ENCODE results near the gene AGMAT. TPM values are rescaled to one million over a fixed set of nuclear protein-coding genes. Genes with fewer than 3 reads are reported as not detected.

Gene AGMAT
- total and polyA plus RNA-seq, 9 of the 15 experiments (the other 6 are each of a cell fraction or from before 2014, with no cell fraction given) = not detected

DNA sequence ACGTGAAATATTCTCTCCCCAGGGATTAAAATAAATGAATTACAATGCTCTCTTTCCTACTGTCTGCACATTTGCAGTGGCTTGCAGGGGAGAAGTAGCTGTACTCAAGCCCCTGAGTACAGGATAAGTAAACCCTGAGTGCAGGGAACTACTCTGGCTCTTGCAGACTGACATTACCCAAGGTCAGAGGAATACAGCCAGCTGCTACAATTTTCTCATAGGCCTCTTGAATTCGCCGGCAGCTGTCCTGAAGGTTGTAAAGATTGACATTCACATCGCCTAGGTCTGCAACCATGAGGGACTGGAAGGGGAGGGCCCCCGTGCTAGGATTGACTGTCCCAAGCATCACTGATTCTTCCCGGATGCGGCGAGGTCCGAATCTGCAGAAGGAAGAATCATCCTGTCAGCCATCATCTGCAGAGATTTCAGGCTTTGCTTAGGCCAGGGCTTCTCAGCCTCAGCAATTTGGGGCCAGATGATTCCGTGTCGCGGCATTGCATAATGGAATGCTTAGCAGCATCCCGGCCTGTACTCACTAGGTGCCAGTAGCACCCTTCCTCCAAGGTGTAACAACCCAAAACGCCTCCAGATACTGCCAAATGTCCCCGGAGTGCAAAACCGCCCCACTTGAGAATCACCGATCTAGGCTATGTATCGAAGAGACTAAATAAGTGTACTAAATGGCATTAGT, 1.7 kb downstream of the AGMAT start:
- no peak overlapping the region for H3K9ac ChIP-seq (ENCODE audit: insufficient read depth in 1 of 2, low read depth in 2 of 2, low read length in 2 of 2)
- no peaks in the 10 kb centered on the region for H3K9me1 ChIP-seq (ENCODE audit: control insufficient read depth, insufficient read depth, low read length)
- in situ Hi-C loops (cut with MboI) (no loop called here), intact Hi-C loops (cut with micrococcal nuclease) (no loop called here)
- no peak overlapping the region for H3K4me3 ChIP-seq
- ATAC-seq (no peak), DNase-seq (ENCODE audit: extremely low read depth in 1 of 4, low spot score in 3 of 4) (no peak), FAIRE-seq (no peak)
- peaks cover 0 to 13% of the 10 kb centered on the region in 2 experiments; a peak in 2 of 5 replicates for H3K4me1 ChIP-seq (replicated peaks in 1 of 2; ENCODE audit: control insufficient read depth in 2 of 2, insufficient read depth in 2 of 2, low read length in 2 of 2)
- no TSS peak for BruUV-seq (replicated peaks)
- no peak overlapping the region for H2AFZ ChIP-seq (ENCODE audit: low read depth, low read length)
- H3K36me3 ChIP-seq (ENCODE audit: control insufficient read depth, insufficient read depth, low read length) = no peaks in the 10 kb centered on the region
- no peaks in the 10 kb centered on the region for H3K27me3 ChIP-seq (ENCODE audit: control insufficient read depth in 2 of 2, insufficient read depth in 2 of 2, low read length in 2 of 2)
- CTCF ChIA-PET (ENCODE audit: low intra/inter-chr PET ratio) = no interaction called here
- H4K20me1 ChIP-seq (replicated peaks; ENCODE audit: control insufficient read depth, insufficient read depth, low read length) = no peaks in the 10 kb centered on the region
- H3K27ac ChIP-seq (ENCODE audit: extremely low read depth, low read depth, low read length) = no peak overlapping the region
- 44% methylated on average over 18 of the region's 18 CpGs for WGBS (ENCODE audit: insufficient coverage, low coverage, missing lambda C conversion rate)
- no peak overlapping the region for H3K4me2 ChIP-seq (ENCODE audit: insufficient read depth, low read length)
- H3K9me3 ChIP-seq (replicated peaks; ENCODE audit: control insufficient read depth, insufficient read depth, low read depth, low read length) = 0 out of 2 replicates have a peak, but pooled peaks cover under 1% of the 10 kb centered on the region
- no peaks in the 10 kb centered on the region for H3K79me2 ChIP-seq (ENCODE audit: control insufficient read depth, insufficient read depth, low read length)
- no peak for TF ChIP-seq RFX5 (IDR thresholded peaks at IDR 0.05; ENCODE audit: low read depth, low read length)
- no peak for TF ChIP-seq ZC3H8 (IDR thresholded peaks at IDR 0.05)
- no peak for TF ChIP-seq MTA2 (IDR thresholded peaks at IDR 0.05; ENCODE audit: low read depth)
- TF ChIP-seq, protein P1, sequence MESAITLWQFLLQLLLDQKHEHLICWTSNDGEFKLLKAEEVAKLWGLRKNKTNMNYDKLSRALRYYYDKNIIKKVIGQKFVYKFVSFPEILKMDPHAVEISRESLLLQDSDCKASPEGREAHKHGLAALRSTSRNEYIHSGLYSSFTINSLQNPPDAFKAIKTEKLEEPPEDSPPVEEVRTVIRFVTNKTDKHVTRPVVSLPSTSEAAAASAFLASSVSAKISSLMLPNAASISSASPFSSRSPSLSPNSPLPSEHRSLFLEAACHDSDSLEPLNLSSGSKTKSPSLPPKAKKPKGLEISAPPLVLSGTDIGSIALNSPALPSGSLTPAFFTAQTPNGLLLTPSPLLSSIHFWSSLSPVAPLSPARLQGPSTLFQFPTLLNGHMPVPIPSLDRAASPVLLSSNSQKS (CRISPR knock-in tag; IDR thresholded peaks at IDR 0.05) = no peak
- no peak for TF ChIP-seq MTF1 (CRISPR knock-in tag; IDR thresholded peaks at IDR 0.05; ENCODE audit: borderline replicate concordance)
- no peak for TF ChIP-seq DIDO1 (tag; IDR thresholded peaks at IDR 0.05; ENCODE audit: low read depth)
- TF ChIP-seq HMGN3 (IDR thresholded peaks at IDR 0.05; ENCODE audit: borderline replicate concordance, extremely low read depth, insufficient read length, low read depth, low read length) = no peak
- TF ChIP-seq TARDBP (IDR thresholded peaks at IDR 0.05) = no peak
- TF ChIP-seq KLF1 (tag; IDR thresholded peaks at IDR 0.05) = no peak
- no peak for TF ChIP-seq ELF1 (tag; IDR thresholded peaks at IDR 0.05)
- no peak for TF ChIP-seq ZNF589 (CRISPR knock-in tag; IDR thresholded peaks at IDR 0.05; ENCODE audit: low read depth)
- TF ChIP-seq ZNF57 (CRISPR knock-in tag; IDR thresholded peaks at IDR 0.05) = no peak
- TF ChIP-seq, protein P2, sequence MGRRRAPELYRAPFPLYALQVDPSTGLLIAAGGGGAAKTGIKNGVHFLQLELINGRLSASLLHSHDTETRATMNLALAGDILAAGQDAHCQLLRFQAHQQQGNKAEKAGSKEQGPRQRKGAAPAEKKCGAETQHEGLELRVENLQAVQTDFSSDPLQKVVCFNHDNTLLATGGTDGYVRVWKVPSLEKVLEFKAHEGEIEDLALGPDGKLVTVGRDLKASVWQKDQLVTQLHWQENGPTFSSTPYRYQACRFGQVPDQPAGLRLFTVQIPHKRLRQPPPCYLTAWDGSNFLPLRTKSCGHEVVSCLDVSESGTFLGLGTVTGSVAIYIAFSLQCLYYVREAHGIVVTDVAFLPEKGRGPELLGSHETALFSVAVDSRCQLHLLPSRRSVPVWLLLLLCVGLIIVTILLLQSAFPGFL (CRISPR knock-in tag; IDR thresholded peaks at IDR 0.05) = no peak
- TF ChIP-seq CEBPB (tag; IDR thresholded peaks at IDR 0.05) = no peak
- no peak for TF ChIP-seq CCNT2 (IDR thresholded peaks at IDR 0.05; ENCODE audit: borderline replicate concordance, extremely low read depth, insufficient read length, low read depth, low read length)
- TF ChIP-seq CHD2 (IDR thresholded peaks at IDR 0.05; ENCODE audit: low read depth, low read length) = no peak
- POLR2A ChIA-PET = interaction anchor here (0.6 kb wide), 2 partner anchors 32 to 64 kb away, joined by 3 read pairs; no protein-coding TSS in a partner anchor

Measured in K562 (cell line).